NT2/D1 (cell line): Measurements from ENCODE around the gene S100A4.

ENCODE experiments used
- SUZ12 ChIP-seq: IDR thresholded peaks from 2 replicates; pipeline ENCODE4 v1.6.1; 2011; ENCODE audit not compliant: insufficient read length, insufficient read depth; ENCODE audit errors: extremely low read depth
- YY1 ChIP-seq: IDR thresholded peaks from 2 replicates; pipeline ENCODE4 v1.6.1; 2011; ENCODE audit not compliant: insufficient read length, insufficient read depth
- ZNF274 ChIP-seq: IDR thresholded peaks from 2 replicates; pipeline ENCODE4 v1.6.1; 2011; ENCODE audit warnings: mild to moderate bottlenecking, low read depth, low read length

- TF ChIP-seq YY1: no peak
- TF ChIP-seq ZNF274: no peak
- TF ChIP-seq SUZ12: no peak
Measured at GRCh38 chr1:153532181-153532580, 13.4 kb downstream of the S100A4 start.
